Measurements from ENCODE around the gene MCC. TPM values are rescaled to one million over a fixed set of nuclear protein-coding genes. Genes with fewer than 3 reads are reported as not detected.

MCC gene
- total RNA-seq, 1 experiment from 2014 or later, result 23.5 TPM

DNA sequence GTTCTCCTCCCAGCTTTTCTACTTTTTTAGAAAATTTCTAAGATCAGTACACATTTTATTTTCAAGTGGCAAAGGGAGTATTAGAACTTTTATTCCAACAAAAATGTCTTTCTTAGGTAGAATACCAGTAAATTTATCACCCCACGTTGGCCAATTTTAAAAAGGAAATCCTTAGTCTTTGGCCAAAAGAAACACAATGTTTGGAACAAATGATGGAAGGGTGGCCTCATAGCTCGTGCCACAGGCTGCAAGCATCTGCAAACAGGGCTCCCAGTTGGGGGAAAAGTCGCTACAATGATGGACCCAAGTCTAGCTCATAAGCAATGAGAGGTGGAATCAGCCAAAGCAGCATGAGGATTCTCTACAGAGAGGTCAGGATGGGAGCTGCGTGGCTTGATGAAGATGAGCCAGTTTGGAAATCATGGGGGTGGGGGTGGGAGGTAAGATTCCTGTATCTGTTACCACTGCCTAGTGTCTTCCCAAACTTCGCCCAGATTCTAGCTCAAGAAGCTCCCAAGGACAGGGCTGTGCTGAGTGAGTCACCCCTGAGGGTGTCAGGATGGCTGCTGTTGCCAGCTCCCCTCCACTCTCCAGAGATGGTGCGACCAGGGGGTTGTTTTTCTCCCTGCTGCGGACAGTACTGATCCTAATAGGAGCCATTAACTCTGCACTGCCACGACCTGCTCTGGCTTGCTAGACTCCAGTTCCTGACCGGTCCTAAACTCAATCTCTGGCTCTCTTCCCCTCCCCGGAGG lies 436.0 kb downstream of the MCC start:
- no peak overlapping the region for H3K4me3 Mint-ChIP-seq
- CTCF ChIA-PET, result interaction anchor here (0.7 to 1.5 kb wide), 5 partner anchors 18 to 459 kb away, joined by 3 to 4 read pairs (median 3); no protein-coding TSS in a partner anchor
- peaks cover 4% of the 10 kb centered on the region; the same call in 1 of the 2 replicates for H3K4me1 Mint-ChIP-seq
- no peak for DNase-seq (ENCODE audit: low spot score)
- H3K27ac Mint-ChIP-seq, result no peak overlapping the region; the same call in 1 of the 2 replicates
- TF ChIP-seq, protein P1, sequence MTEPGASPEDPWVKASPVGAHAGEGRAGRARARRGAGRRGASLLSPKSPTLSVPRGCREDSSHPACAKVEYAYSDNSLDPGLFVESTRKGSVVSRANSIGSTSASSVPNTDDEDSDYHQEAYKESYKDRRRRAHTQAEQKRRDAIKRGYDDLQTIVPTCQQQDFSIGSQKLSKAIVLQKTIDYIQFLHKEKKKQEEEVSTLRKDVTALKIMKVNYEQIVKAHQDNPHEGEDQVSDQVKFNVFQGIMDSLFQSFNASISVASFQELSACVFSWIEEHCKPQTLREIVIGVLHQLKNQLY (CRISPR knock-in tag; IDR thresholded peaks at IDR 0.05), result no peak
- TF ChIP-seq JAZF1 (CRISPR knock-in tag; IDR thresholded peaks at IDR 0.05) (no peak), ETV6 (CRISPR knock-in tag; IDR thresholded peaks at IDR 0.05) (no peak), NFATC4 (CRISPR knock-in tag; IDR thresholded peaks at IDR 0.05) (no peak), GRHL2 (CRISPR knock-in tag; IDR thresholded peaks at IDR 0.05; ENCODE audit: insufficient replicate concordance, severe bottlenecking) (no peak), GTF2I (CRISPR knock-in tag; conservative IDR thresholded peaks at IDR 0.05) (no peak), ZNF396 (CRISPR knock-in tag; IDR thresholded peaks at IDR 0.05; ENCODE audit: borderline replicate concordance) (no peak), ZNF121 (CRISPR knock-in tag; IDR thresholded peaks at IDR 0.05) (no peak), FOXK1 (CRISPR knock-in tag; IDR thresholded peaks at IDR 0.05) (no peak), ZNF219 (CRISPR knock-in tag; IDR thresholded peaks at IDR 0.05; ENCODE audit: borderline replicate concordance) (no peak)
- TF ChIP-seq, protein P2, sequence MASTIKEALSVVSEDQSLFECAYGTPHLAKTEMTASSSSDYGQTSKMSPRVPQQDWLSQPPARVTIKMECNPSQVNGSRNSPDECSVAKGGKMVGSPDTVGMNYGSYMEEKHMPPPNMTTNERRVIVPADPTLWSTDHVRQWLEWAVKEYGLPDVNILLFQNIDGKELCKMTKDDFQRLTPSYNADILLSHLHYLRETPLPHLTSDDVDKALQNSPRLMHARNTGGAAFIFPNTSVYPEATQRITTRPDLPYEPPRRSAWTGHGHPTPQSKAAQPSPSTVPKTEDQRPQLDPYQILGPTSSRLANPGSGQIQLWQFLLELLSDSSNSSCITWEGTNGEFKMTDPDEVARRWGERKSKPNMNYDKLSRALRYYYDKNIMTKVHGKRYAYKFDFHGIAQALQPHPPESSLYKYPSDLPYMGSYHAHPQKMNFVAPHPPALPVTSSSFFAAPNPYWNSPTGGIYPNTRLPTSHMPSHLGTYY (CRISPR knock-in tag; IDR thresholded peaks at IDR 0.05), result no peak
- TF ChIP-seq, protein P3, sequence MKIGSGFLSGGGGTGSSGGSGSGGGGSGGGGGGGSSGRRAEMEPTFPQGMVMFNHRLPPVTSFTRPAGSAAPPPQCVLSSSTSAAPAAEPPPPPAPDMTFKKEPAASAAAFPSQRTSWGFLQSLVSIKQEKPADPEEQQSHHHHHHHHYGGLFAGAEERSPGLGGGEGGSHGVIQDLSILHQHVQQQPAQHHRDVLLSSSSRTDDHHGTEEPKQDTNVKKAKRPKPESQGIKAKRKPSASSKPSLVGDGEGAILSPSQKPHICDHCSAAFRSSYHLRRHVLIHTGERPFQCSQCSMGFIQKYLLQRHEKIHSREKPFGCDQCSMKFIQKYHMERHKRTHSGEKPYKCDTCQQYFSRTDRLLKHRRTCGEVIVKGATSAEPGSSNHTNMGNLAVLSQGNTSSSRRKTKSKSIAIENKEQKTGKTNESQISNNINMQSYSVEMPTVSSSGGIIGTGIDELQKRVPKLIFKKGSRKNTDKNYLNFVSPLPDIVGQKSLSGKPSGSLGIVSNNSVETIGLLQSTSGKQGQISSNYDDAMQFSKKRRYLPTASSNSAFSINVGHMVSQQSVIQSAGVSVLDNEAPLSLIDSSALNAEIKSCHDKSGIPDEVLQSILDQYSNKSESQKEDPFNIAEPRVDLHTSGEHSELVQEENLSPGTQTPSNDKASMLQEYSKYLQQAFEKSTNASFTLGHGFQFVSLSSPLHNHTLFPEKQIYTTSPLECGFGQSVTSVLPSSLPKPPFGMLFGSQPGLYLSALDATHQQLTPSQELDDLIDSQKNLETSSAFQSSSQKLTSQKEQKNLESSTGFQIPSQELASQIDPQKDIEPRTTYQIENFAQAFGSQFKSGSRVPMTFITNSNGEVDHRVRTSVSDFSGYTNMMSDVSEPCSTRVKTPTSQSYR (CRISPR knock-in tag; IDR thresholded peaks at IDR 0.05), result no peak
- TF ChIP-seq, protein P4, sequence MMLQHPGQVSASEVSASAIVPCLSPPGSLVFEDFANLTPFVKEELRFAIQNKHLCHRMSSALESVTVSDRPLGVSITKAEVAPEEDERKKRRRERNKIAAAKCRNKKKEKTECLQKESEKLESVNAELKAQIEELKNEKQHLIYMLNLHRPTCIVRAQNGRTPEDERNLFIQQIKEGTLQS (CRISPR knock-in tag; conservative IDR thresholded peaks at IDR 0.05), result no peak
- TF ChIP-seq, protein P5, sequence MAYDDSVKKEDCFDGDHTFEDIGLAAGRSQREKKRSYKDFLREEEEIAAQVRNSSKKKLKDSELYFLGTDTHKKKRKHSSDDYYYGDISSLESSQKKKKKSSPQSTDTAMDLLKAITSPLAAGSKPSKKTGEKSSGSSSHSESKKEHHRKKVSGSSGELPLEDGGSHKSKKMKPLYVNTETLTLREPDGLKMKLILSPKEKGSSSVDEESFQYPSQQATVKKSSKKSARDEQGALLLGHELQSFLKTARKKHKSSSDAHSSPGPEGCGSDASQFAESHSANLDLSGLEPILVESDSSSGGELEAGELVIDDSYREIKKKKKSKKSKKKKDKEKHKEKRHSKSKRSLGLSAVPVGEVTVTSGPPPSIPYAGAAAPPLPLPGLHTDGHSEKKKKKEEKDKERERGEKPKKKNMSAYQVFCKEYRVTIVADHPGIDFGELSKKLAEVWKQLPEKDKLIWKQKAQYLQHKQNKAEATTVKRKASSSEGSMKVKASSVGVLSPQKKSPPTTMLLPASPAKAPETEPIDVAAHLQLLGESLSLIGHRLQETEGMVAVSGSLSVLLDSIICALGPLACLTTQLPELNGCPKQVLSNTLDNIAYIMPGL (CRISPR knock-in tag; IDR thresholded peaks at IDR 0.05), result no peak
- TF ChIP-seq, protein P6, sequence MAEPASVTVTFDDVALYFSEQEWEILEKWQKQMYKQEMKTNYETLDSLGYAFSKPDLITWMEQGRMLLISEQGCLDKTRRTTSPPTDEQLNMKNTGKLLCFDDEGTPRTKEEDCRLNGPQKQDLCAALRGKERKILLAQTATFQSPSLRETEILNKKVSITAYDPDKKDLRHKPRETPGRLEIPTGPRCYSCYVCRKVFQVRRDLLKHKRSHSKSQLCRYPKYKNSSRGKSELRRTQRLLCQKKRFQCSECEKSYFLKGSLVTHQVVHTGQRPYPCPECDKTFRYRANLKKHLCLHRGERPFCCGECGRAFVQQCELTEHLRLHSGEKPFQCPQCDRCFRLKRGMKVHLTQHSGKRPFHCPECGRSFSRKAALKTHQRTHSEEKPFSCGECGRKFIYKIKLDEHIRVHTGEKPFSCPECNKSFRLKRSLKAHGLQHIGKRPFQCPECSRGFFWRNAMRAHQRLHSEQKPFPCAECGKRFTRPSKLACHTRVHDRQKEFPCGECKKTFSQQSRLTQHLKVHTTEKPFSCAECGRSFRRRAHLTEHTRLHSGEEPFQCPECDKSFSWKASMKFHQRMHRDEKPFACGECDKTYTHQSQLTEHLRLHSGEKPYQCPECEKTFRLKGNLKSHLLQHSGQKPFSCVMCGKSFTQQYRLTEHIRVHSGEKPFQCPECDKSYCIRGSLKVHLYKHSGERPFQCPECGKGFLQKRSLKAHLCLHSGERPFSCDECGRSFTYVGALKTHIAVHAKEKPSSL (CRISPR knock-in tag; conservative IDR thresholded peaks at IDR 0.05), result no peak
- TF ChIP-seq, protein P7, sequence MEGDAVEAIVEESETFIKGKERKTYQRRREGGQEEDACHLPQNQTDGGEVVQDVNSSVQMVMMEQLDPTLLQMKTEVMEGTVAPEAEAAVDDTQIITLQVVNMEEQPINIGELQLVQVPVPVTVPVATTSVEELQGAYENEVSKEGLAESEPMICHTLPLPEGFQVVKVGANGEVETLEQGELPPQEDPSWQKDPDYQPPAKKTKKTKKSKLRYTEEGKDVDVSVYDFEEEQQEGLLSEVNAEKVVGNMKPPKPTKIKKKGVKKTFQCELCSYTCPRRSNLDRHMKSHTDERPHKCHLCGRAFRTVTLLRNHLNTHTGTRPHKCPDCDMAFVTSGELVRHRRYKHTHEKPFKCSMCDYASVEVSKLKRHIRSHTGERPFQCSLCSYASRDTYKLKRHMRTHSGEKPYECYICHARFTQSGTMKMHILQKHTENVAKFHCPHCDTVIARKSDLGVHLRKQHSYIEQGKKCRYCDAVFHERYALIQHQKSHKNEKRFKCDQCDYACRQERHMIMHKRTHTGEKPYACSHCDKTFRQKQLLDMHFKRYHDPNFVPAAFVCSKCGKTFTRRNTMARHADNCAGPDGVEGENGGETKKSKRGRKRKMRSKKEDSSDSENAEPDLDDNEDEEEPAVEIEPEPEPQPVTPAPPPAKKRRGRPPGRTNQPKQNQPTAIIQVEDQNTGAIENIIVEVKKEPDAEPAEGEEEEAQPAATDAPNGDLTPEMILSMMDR (IDR thresholded peaks at IDR 0.05), result no peak
- TF ChIP-seq, protein P8, sequence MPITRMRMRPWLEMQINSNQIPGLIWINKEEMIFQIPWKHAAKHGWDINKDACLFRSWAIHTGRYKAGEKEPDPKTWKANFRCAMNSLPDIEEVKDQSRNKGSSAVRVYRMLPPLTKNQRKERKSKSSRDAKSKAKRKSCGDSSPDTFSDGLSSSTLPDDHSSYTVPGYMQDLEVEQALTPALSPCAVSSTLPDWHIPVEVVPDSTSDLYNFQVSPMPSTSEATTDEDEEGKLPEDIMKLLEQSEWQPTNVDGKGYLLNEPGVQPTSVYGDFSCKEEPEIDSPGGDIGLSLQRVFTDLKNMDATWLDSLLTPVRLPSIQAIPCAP (CRISPR knock-in tag; IDR thresholded peaks at IDR 0.05), result no peak
- POLR2A ChIA-PET, result no interaction called here
- peaks cover 19% of the 10 kb centered on the region for H3K36me3 Mint-ChIP-seq
- H3K9me3 Mint-ChIP-seq, result no peaks in the 10 kb centered on the region
- ATAC-seq, result no peak
- no peaks in the 10 kb centered on the region for H3K27me3 Mint-ChIP-seq (ENCODE audit: low read depth)
